ENCODE data around the gene COL26A1.

DNA sequence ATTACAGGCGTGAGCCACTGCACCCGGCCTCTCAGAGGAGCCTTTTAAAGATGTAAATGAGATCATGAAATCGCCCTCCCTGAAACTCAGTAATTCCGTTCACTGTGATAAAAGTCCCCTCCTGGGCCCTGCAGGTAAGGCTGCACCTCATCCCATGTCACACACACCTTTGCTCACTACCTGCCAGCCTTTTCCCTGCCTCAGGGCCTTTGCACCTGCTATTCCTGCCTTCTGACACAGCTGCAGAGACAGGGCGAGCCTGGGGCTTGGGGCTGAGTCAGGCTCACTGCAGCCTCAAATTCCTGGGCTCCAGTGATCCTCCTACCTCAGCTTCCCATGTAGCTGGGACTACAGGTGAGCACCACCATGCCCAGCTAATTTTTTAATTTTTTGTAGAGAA, 147.6 kb downstream of the COL26A1 start:
- TF ChIP-seq, protein P1, sequence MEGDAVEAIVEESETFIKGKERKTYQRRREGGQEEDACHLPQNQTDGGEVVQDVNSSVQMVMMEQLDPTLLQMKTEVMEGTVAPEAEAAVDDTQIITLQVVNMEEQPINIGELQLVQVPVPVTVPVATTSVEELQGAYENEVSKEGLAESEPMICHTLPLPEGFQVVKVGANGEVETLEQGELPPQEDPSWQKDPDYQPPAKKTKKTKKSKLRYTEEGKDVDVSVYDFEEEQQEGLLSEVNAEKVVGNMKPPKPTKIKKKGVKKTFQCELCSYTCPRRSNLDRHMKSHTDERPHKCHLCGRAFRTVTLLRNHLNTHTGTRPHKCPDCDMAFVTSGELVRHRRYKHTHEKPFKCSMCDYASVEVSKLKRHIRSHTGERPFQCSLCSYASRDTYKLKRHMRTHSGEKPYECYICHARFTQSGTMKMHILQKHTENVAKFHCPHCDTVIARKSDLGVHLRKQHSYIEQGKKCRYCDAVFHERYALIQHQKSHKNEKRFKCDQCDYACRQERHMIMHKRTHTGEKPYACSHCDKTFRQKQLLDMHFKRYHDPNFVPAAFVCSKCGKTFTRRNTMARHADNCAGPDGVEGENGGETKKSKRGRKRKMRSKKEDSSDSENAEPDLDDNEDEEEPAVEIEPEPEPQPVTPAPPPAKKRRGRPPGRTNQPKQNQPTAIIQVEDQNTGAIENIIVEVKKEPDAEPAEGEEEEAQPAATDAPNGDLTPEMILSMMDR (IDR thresholded peaks at IDR 0.05 in 4 of 5, conservative IDR thresholded peaks at IDR 0.05 in 1 of 5), result no peak
- TF ChIP-seq POLR2A (IDR thresholded peaks at IDR 0.05), result no peak

All from gastrocnemius medialis (tissue), 4 donors.